BE2C (cell line): ENCODE results near the gene ARFRP1.
"Not testable (repeated sequence)": the region's sequence is repeated elsewhere in the genome, so short reads cannot be mapped to it uniquely, and the experiment has no call there.

Experiments
- DNase-seq: peaks from one replicate; pipeline ENCODE4 v3.0.0-alpha.2; 2020
- H3K27me3 ChIP-seq: fragments of 250-450 bp; sonication (Bioruptor Pico); 2 replicates; pipeline ENCODE4 v1.5.1; 2020; ENCODE audit warnings: mild to moderate bottlenecking
- H3K36me3 ChIP-seq: fragments of 250-450 bp; sonication (Bioruptor Pico); 2 replicates; pipeline ENCODE4 v1.5.1; 2020; ENCODE audit warnings: mild to moderate bottlenecking
- H3K4me1 ChIP-seq: fragments of 250-450 bp; sonication (Bioruptor Pico); 2 replicates; pipeline ENCODE4 v1.5.1; 2020
- H3K4me3 ChIP-seq: 2 replicates; pipeline ENCODE4 v1.5.1; 2011; ENCODE audit warnings: low read depth, low read length
- H3K9me3 ChIP-seq: fragments of 250-450 bp; sonication (Bioruptor Pico); 2 replicates; pipeline ENCODE4 v1.5.1; 2020
- TF ChIP-seq, protein P1 (sequence below): IDR thresholded peaks from 2 replicates; pipeline ENCODE4 v1.5.1; 2012; ENCODE audit warnings: mild to moderate bottlenecking, low read depth, low read length

ARFRP1 gene

DNA sequence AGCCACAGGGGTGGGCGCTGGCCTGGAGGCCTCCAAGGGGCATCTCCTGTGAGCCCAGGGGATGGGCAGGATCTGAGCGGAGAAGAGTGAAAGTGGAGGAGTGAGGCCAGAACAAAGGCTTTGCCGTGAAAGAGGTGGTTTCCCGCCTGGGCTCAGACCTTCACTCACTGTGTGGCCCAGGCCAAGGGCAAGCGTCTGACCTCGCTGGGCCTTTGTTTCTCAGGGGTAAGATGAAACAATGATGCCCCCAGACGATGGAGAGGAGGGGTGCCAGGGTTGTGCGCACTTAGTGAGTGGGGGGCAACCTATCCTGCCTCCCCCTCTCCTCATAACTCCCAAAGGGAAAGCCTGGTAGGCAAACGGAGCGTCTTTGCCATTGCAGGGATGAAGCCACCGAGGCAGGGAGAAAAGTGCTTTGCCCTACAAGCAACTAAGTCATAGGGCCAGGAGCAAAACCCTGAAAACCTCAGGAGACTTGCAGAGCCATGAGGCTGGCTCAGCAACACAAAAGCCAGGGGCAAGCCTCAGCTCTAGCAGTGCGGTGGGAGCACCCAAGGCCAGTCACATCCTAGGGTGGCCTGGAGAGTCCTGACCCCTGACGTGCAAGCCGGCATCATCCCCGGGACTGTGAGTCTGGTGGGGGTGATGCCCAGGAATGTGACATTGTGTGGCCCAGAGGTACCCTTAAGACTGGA lies 53.7 kb downstream of the ARFRP1 start:
- no peak for DNase-seq
- Histone ChIP-seq H3K9me3 (no peaks in the 10 kb centered on the region), H3K4me1 (peaks cover 6% of the 10 kb centered on the region), H3K4me3 (peak overlapping the region; percentile 57), H3K36me3 (0 out of 2 replicates have a peak, but pooled peaks cover 5% of the 10 kb centered on the region), H3K27me3 (no peaks in the 10 kb centered on the region)
- TF ChIP-seq, protein P1, sequence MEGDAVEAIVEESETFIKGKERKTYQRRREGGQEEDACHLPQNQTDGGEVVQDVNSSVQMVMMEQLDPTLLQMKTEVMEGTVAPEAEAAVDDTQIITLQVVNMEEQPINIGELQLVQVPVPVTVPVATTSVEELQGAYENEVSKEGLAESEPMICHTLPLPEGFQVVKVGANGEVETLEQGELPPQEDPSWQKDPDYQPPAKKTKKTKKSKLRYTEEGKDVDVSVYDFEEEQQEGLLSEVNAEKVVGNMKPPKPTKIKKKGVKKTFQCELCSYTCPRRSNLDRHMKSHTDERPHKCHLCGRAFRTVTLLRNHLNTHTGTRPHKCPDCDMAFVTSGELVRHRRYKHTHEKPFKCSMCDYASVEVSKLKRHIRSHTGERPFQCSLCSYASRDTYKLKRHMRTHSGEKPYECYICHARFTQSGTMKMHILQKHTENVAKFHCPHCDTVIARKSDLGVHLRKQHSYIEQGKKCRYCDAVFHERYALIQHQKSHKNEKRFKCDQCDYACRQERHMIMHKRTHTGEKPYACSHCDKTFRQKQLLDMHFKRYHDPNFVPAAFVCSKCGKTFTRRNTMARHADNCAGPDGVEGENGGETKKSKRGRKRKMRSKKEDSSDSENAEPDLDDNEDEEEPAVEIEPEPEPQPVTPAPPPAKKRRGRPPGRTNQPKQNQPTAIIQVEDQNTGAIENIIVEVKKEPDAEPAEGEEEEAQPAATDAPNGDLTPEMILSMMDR = no peak

GRCh38 chr20:63653041-63653973 lies 54.5 kb downstream of the ARFRP1 start, which contains the start of gene STMN3:
Gene STMN3 (minus strand): TSS chr20:63653424. CDS start chr20:63653345, 79 bp downstream.
- H3K36me3 ChIP-seq = peaks cover 13% of the 10 kb centered on the region
- H3K27me3 ChIP-seq = no peaks in the 10 kb centered on the region
- peak; percentile 96 for DNase-seq
- TF ChIP-seq, protein P1 = no peak
- H3K9me3 ChIP-seq = no peaks in the 10 kb centered on the region
- peak within 1 kb of the TSS; percentile 75 for H3K4me3 ChIP-seq
- peaks cover 6% of the 10 kb centered on the region for H3K4me1 ChIP-seq

DNA sequence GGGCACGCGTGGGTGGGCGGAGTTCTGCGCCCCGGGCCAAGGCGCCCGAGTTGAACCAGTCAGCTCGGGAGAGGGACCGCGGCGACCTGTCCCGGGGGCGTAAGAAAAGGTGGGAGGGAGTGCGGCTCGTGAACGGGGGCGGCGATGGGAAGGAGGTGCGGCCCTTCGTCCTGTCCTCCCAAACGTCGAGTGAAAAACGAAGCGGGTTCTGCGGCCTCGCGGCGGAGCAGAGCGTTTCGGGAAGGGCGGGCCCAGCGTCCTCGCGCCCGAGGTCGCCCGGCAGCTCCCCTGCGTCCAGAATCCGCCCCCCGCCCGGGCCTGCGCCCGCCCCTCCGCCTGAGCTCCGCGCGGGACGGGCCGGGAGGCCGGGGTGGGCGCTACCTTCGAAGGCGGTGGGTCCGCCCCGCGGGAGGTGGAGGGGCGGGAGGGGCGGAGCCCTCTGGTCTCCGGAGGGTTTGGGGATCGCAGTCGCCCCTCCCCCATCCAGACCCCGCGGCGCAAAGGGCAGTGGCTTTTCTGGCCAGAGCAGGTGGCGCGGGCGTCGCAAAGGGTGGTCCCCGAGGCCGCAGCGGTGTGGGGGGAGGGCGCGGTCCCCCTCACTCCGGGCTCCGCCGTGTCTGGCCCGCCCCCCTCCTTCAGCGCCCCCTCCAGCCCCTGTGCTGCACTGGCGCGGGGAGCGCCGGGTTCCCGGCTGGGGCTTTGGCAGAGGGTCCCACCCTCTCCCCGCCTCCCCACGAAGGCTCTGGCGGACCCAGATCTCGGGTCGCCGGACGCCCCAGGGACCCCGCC lies 55.4 kb downstream of the ARFRP1 start:
- Histone ChIP-seq H3K9me3 (no peaks in the 10 kb centered on the region), H3K27me3 (no peaks in the 10 kb centered on the region), H3K4me3 (peak overlapping the region; percentile 75), H3K36me3 (peaks cover 16% of the 10 kb centered on the region), H3K4me1 (peaks cover 6% of the 10 kb centered on the region)
- DNase-seq = peak; percentile 85
- TF ChIP-seq, protein P1 = no peak

DNA sequence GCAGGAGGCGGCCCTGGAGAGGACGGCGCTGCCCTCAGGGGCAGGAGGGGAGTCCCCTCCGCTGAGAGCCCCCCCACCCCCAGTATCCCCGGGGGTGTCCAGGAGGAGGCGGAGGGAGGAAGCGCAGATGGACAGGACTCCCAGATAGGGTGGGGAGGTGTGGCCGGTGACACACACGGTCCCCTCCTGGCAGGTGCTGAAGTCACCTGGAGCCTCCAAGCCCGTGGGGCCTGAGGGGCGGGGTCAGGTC lies 55.9 kb downstream of the ARFRP1 start:
- no peak for DNase-seq
- H3K9me3 ChIP-seq = no peaks in the 10 kb centered on the region
- H3K27me3 ChIP-seq = no peaks in the 10 kb centered on the region
- peak overlapping the region; percentile 75 for H3K4me3 ChIP-seq
- TF ChIP-seq, protein P1 = no peak
- peaks cover 6% of the 10 kb centered on the region for H3K4me1 ChIP-seq
- peaks cover 17% of the 10 kb centered on the region for H3K36me3 ChIP-seq

DNA sequence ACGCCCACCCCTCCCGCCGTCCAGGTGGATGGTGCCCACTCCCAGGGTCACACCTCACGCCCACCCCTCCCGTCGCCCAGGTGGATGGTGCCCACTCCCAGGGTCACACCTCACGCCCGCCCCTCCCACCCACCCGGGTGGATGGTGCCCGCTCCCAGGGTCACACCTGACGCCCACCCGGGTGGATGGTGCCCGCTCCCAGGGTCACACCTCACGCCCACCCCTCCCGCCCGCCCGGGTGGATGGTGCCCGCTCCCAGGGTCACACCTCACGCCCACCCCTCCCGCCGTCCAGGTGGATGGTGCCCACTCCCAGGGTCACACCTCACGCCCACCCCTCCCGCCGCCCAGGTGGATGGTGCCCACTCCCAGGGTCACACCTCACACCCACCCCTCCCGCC lies 57.3 kb downstream of the ARFRP1 start:
- not testable (repeated sequence) for H3K27me3 ChIP-seq, H3K4me1 ChIP-seq, DNase-seq

DNA sequence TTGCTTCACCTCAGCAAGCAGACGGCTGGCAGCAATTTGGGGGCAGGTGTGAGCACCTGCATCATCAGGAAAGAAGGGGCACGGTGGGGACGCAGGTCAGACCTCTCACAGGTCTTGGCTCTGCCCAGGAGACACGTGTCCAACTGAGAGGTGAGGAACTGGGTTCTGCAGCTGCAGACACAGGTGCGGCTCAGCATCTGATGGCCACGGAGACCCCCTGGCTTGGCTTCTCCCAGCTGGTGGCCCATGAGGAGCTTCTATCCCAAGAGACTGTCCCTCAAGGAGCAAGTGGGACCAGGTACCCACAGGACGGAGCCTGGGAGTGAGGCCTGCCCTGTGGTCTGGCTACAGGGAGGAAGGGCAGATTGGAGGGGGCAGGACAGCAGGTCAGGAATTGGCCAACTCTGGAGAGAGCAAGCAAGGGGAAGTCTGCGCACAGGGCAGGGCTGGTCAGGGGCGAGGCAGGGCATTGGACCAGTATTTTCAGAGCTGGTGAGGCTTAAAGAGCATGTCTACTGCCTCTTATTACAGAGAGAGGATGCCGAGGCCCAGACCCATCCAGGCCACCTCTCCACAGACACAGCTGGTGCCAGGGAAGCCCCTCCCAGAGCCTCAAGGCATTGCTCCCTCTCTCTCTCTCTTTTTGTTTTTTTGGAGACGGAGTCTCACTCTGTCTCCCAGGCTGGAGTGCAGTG lies 58.7 kb downstream of the ARFRP1 start:
- Histone ChIP-seq H3K4me3 (no peak overlapping the region), H3K36me3 (peaks cover 29% of the 10 kb centered on the region), H3K9me3 (no peaks in the 10 kb centered on the region), H3K4me1 (peaks cover 1% of the 10 kb centered on the region), H3K27me3 (no peaks in the 10 kb centered on the region)
- TF ChIP-seq, protein P1 = no peak
- DNase-seq = no peak

More for the DNA sequence above, 57.3 kb downstream of the ARFRP1 start:
- not testable (repeated sequence) for H3K4me3 ChIP-seq, H3K9me3 ChIP-seq
- peaks cover 23% of the 10 kb centered on the region for H3K36me3 ChIP-seq
